PC-9 (cell line): Measurements from ENCODE around the gene ERC2.

Source experiments
- EZH2 ChIP-seq: fragments of 200-600 bp; sonication (generic); IDR thresholded peaks from 2 replicates; pipeline ENCODE4 v1.8.0; 2017; ENCODE audit warnings: antibody characterized with exemption, low read depth
- TF ChIP-seq, protein P1 (sequence below): fragments of 200-600 bp; sonication (generic); conservative IDR thresholded peaks from 2 replicates; pipeline ENCODE4 v1.6.1; 2017; ENCODE audit warnings: mixed run types, antibody characterized with exemption, mild to moderate bottlenecking, moderate library complexity

DNA sequence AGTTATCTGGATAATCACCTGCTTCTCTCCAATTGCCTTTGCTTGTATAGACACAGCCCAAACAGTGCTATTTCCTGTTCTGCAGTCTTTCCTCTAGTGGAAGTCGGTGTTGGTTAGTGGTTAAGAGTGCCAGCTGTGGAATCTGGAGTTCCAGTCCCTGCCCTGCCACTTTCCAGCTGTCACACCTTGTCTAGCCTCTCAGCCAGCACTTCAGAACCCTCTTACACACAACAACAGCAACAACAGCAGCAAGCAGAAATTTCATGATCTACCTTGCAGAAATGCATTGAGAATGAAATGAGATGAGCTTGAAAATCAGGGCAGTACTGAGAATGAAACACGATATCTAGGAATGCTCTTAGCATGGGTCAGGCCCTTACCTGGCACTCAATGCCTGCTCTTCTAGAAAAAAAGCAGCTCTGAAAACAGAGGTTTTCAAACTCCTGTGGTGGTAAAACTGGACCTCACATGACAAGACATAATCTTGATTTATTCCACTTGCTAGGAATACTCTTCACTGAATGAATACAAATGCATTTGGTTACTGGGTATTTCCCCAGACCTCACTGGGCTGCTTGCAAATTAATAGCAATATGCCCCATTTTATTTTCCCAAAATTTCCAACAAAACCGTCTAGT, 977.9 kb downstream of the ERC2 start:
- TF ChIP-seq, protein P1, sequence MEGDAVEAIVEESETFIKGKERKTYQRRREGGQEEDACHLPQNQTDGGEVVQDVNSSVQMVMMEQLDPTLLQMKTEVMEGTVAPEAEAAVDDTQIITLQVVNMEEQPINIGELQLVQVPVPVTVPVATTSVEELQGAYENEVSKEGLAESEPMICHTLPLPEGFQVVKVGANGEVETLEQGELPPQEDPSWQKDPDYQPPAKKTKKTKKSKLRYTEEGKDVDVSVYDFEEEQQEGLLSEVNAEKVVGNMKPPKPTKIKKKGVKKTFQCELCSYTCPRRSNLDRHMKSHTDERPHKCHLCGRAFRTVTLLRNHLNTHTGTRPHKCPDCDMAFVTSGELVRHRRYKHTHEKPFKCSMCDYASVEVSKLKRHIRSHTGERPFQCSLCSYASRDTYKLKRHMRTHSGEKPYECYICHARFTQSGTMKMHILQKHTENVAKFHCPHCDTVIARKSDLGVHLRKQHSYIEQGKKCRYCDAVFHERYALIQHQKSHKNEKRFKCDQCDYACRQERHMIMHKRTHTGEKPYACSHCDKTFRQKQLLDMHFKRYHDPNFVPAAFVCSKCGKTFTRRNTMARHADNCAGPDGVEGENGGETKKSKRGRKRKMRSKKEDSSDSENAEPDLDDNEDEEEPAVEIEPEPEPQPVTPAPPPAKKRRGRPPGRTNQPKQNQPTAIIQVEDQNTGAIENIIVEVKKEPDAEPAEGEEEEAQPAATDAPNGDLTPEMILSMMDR = no peak
- no peak for TF ChIP-seq EZH2
